ENCODE data around the gene PRDX6.
A peak's percentile ranks its signal among the peaks of the same experiment; 100 is the strongest.
"Not testable (repeated sequence)": the region's sequence is repeated elsewhere in the genome, so short reads cannot be mapped to it uniquely, and the experiment has no call there.

PRDX6 gene

GRCh38 chr1:173469656-173470055 lies 7.5 kb upstream of the PRDX6 start:
- TF ChIP-seq, protein P1, sequence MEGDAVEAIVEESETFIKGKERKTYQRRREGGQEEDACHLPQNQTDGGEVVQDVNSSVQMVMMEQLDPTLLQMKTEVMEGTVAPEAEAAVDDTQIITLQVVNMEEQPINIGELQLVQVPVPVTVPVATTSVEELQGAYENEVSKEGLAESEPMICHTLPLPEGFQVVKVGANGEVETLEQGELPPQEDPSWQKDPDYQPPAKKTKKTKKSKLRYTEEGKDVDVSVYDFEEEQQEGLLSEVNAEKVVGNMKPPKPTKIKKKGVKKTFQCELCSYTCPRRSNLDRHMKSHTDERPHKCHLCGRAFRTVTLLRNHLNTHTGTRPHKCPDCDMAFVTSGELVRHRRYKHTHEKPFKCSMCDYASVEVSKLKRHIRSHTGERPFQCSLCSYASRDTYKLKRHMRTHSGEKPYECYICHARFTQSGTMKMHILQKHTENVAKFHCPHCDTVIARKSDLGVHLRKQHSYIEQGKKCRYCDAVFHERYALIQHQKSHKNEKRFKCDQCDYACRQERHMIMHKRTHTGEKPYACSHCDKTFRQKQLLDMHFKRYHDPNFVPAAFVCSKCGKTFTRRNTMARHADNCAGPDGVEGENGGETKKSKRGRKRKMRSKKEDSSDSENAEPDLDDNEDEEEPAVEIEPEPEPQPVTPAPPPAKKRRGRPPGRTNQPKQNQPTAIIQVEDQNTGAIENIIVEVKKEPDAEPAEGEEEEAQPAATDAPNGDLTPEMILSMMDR (IDR thresholded peaks at IDR 0.05; ENCODE audit: borderline replicate concordance, insufficient read depth, low read depth, low read length) = no peak
- no peak overlapping the region for H3K4me3 ChIP-seq (ENCODE audit: low read depth, low read length)

DNA sequence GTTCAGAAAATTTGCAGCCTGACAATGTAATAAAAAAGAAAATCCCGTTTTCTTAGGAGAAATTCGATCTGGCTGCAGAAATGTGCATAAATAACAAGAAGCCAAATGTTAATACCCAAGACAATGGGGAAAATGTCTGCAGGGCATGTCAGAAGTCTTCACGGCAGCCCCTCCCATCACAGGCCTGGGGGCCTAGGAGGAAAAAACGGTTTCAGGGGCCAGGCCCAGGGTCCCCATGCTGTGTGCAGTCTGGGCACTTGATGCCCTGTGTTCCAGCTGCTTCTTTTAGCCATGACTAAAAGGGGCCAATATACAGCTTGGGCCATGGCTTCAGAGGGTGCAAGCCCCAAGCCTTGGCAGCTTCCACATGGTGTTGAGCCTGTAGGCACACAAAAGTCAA lies 6.5 kb upstream of the PRDX6 start:
- H3K4me3 ChIP-seq (ENCODE audit: low read depth, low read length) = no peak overlapping the region
- TF ChIP-seq, protein P1 (IDR thresholded peaks at IDR 0.05; ENCODE audit: borderline replicate concordance, insufficient read depth, low read depth, low read length) = no peak

DNA sequence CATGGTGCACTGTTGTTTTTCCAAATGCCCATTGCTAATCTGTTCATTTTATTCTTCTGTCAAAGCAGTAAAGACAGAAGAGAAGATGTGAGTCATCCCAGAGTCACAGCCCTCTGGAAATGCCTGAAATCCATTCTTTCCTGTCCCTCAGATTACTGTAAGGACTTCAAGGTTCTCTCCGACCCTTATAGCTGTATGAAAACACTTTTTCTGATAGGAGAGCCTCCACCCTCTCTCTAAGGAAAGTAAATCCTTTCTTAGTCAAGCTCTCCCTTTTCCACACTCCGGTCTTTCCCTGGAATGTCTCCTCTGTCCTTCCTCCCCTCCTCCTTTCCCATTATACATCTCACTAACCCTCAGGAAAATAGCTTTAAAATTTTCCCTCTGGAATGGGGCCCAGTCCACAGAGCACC lies 3.5 kb upstream of the PRDX6 start:
- TF ChIP-seq, protein P1 (IDR thresholded peaks at IDR 0.05; ENCODE audit: borderline replicate concordance, insufficient read depth, low read depth, low read length) = no peak
- no peak overlapping the region for H3K4me3 ChIP-seq (ENCODE audit: low read depth, low read length)

DNA sequence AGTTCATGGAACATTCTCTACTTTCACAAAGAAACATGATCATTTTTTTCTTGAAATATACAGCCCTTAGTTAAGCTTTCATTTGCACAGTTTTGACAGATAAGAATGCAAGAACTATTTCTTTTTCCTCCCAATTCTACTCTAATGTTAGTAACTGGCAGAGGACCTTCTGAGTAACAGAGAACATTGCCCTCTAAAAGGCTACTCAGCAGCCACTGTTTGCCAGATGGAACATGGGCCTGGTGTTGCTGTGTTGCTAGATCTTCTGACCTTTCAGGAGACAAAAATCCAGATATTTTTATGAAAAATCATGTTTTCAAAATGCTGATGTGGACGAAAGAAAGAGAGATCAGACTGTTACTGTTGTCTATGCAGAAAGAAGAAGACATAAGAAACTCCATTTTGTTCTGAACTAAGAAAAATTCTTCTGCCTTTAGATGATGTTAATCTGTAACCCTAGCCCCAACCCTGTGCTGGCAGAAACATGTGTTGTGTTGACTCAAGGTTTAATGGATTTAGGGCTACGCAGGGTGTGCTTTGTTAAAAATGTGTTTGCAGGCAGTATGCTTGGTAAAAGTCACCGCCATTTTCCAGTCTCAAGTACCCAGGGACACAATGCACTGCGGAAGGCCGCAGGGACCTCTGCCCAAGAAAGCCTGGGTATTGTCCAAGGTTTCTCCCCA lies 2.9 kb upstream of the PRDX6 start:
- TF ChIP-seq, protein P1 (IDR thresholded peaks at IDR 0.05; ENCODE audit: borderline replicate concordance, insufficient read depth, low read depth, low read length) = no peak
- H3K4me3 ChIP-seq (ENCODE audit: low read depth, low read length) = no peak overlapping the region

GRCh38 chr1:173474780-173475421 lies 2.2 kb upstream of the PRDX6 start:
- not testable (repeated sequence) for H3K4me3 ChIP-seq (ENCODE audit: low read depth, low read length)

DNA sequence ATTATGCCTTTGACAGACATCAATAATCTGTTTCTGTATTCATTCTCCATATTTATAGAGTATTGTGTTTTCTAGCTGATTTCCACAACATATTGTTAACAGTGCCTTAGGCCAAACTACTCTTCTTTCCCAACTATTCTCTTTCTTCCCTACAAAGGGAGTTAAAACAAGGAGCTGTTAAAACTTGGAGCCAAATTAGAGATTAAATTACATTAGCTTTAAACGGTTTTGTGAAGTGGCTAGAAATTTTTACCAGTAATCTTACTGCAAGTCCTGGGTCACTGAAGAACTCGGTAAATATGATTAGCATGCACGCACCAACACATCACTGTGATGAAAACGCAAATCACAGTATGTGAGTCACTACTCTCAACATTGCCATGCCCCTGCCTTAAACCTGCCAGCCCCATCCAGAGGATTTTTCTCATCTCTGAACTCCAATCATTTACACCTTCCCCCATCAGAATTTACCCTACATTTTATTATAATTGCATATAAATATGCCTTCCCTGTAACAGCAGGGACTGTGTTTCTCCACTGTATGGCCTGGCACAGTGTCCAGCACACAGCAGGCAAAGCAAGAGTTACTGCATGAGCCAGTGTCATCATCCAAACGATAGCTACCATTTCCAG lies 1.5 kb upstream of the PRDX6 start:
- TF ChIP-seq, protein P1 (IDR thresholded peaks at IDR 0.05; ENCODE audit: borderline replicate concordance, insufficient read depth, low read depth, low read length) = no peak
- no peak overlapping the region for H3K4me3 ChIP-seq (ENCODE audit: low read depth, low read length)

DNA sequence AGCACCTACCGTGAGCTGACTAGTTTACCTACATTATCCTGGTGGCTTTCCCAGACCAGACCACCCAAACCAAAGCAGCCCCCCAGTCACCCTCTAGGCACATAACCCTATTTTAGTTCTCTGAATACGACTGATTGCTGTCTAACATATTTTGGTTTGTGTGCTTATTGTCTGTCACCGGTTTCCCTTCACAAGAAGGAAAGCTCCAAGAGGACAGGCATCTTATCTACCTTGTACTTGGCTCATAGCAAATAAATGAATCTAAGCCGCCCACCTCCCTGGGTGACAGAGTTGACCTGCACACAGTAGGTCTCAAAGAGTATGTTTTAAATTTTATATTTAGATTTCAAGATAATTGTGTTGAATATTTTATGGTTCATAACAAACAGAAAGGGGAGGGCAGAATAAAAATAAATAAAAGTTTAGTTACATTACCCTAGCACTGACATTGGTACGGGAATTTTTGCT lies 904 bp upstream of the PRDX6 start:
- TF ChIP-seq, protein P1 (IDR thresholded peaks at IDR 0.05; ENCODE audit: borderline replicate concordance, insufficient read depth, low read depth, low read length) = no peak
- H3K4me3 ChIP-seq (ENCODE audit: low read depth, low read length) = peak overlapping the region; percentile 98
